Measurements from ENCODE around the gene SHKBP1. TPM values are rescaled to one million over a fixed set of nuclear protein-coding genes. Genes with fewer than 3 reads are reported as not detected.

The SHKBP1 gene
- total and polyA plus RNA-seq, 7 experiments from 2014 or later: 92.8 to 218 (median 139) TPM

GRCh38 chr19:40565355-40565754, 11.3 kb upstream of the SHKBP1 start:
- Histone ChIP-seq H3K27ac (ENCODE audit: low read depth, low read length) (no peak overlapping the region), H3K27me3 (ENCODE audit: control insufficient read depth in 2 of 2, insufficient read depth in 2 of 2, low read length in 2 of 2) (peaks cover 0 to 3% of the 10 kb centered on the region in 2 donors), H3K9me3 (ENCODE audit: control insufficient read depth in 2 of 3, low read length in 3 of 3) (no peaks in the 10 kb centered on the region), H3K4me3 (ENCODE audit: low read length) (no peak overlapping the region), H3K4me1 (ENCODE audit: control insufficient read depth in 2 of 2, insufficient read depth in 2 of 2, low read length in 2 of 2) (peaks cover 5 to 6% of the 10 kb centered on the region in 2 donors), H3K36me3 (ENCODE audit: control insufficient read depth in 2 of 3, insufficient read depth in 3 of 3, low read length in 3 of 3) (no peaks in the 10 kb centered on the region)
- ChIA-PET POLR2A (no interaction called here), CTCF (no interaction called here)
- peaks cover 0 to 6% (median 3%) of the 10 kb centered on the region in 5 donors for H3K36me3 Mint-ChIP-seq
- intact Hi-C loops (cut with micrococcal nuclease): no loop called here
- DNase-seq: no peak
- no peak overlapping the region for H3K4me3 Mint-ChIP-seq
- no peaks in the 10 kb centered on the region for H3K9me3 Mint-ChIP-seq
- ATAC-seq: no peak
- H3K4me1 Mint-ChIP-seq: peaks cover 6 to 20% (median 12%) of the 10 kb centered on the region in 7 donors
- H3K27me3 Mint-ChIP-seq: peaks cover 25 to 60% (median 37%) of the 10 kb centered on the region in 5 donors
- H3K27ac Mint-ChIP-seq: no peak overlapping the region

GRCh38 chr19:40565910-40566495, 10.7 kb upstream of the SHKBP1 start:
- Histone ChIP-seq H3K4me1 (ENCODE audit: control insufficient read depth in 2 of 2, insufficient read depth in 2 of 2, low read length in 2 of 2) (peaks cover 8 to 9% of the 10 kb centered on the region in 2 donors), H3K9me3 (ENCODE audit: control insufficient read depth in 2 of 3, low read length in 3 of 3) (no peaks in the 10 kb centered on the region), H3K27me3 (ENCODE audit: control insufficient read depth in 2 of 2, insufficient read depth in 2 of 2, low read length in 2 of 2) (peaks cover 0 to 3% of the 10 kb centered on the region in 2 donors), H3K36me3 (ENCODE audit: control insufficient read depth in 2 of 3, insufficient read depth in 3 of 3, low read length in 3 of 3) (no peaks in the 10 kb centered on the region), H3K27ac (ENCODE audit: low read depth, low read length) (no peak overlapping the region), H3K4me3 (ENCODE audit: low read length) (no peak overlapping the region)
- H3K9me3 Mint-ChIP-seq: peaks cover 0 to 4% (median 0%) of the 10 kb centered on the region in 11 donors
- ChIA-PET CTCF (no interaction called here), POLR2A (no interaction called here)
- peak overlapping the region in 1 of 10 donors; percentile 44 for H3K4me3 Mint-ChIP-seq
- peaks cover 10 to 24% (median 17%) of the 10 kb centered on the region in 7 donors for H3K4me1 Mint-ChIP-seq
- peaks cover 25 to 60% (median 37%) of the 10 kb centered on the region in 5 donors for H3K27me3 Mint-ChIP-seq
- H3K36me3 Mint-ChIP-seq: peaks cover 0 to 6% (median 3%) of the 10 kb centered on the region in 5 donors
- H3K27ac Mint-ChIP-seq: no peak overlapping the region
- DNase-seq: no peak
- no peak for ATAC-seq
- intact Hi-C loops (cut with micrococcal nuclease): no loop called here

GRCh38 chr19:40567040-40567749, 9.5 kb upstream of the SHKBP1 start:
- H3K4me1 ChIP-seq (ENCODE audit: control insufficient read depth in 2 of 2, insufficient read depth in 2 of 2, low read length in 2 of 2): peaks cover 9 to 13% of the 10 kb centered on the region in 2 donors
- no peaks in the 10 kb centered on the region for H3K36me3 ChIP-seq (ENCODE audit: control insufficient read depth in 2 of 3, insufficient read depth in 3 of 3, low read length in 3 of 3)
- POLR2A ChIA-PET: no interaction called here
- intact Hi-C loops (cut with micrococcal nuclease): no loop called here
- ATAC-seq: no peak
- H3K27me3 ChIP-seq (ENCODE audit: control insufficient read depth in 2 of 2, insufficient read depth in 2 of 2, low read length in 2 of 2): peaks cover 0 to 3% of the 10 kb centered on the region in 2 donors
- peaks cover 18 to 55% (median 30%) of the 10 kb centered on the region in 5 donors for H3K27me3 Mint-ChIP-seq
- H3K4me3 Mint-ChIP-seq: peak overlapping the region in 7 of 10 donors; percentile 35 to 65 (median 55)
- H3K9me3 Mint-ChIP-seq: peaks cover 0 to 4% (median 0%) of the 10 kb centered on the region in 11 donors
- H3K27ac Mint-ChIP-seq: peak overlapping the region in 1 of 9 donors; percentile 14
- peaks cover 0 to 2% (median 0%) of the 10 kb centered on the region in 5 donors for H3K36me3 Mint-ChIP-seq
- no peaks in the 10 kb centered on the region for H3K9me3 ChIP-seq (ENCODE audit: control insufficient read depth in 2 of 3, low read length in 3 of 3)
- H3K4me1 Mint-ChIP-seq: peaks cover 8 to 26% (median 19%) of the 10 kb centered on the region in 7 donors
- H3K4me3 ChIP-seq (ENCODE audit: low read length): no peak overlapping the region
- CTCF ChIA-PET: no interaction called here
- no peak overlapping the region for H3K27ac ChIP-seq (ENCODE audit: low read depth, low read length)
- no peak for DNase-seq

- Mint-ChIP-seq H3K4me1 (peaks cover 8 to 26% (median 19%) of the 10 kb centered on the region in 7 donors), H3K27me3 (peaks cover 18 to 55% (median 30%) of the 10 kb centered on the region in 5 donors), H3K36me3 (peaks cover 0 to 2% (median 0%) of the 10 kb centered on the region in 5 donors), H3K27ac (no peak overlapping the region), H3K4me3 (peak overlapping the region in 6 of 10 donors; percentile 12 to 65 (median 54)), H3K9me3 (peaks cover 0 to 4% (median 0%) of the 10 kb centered on the region in 11 donors)
- intact Hi-C loops (cut with micrococcal nuclease): no loop called here
- peaks cover 0 to 3% of the 10 kb centered on the region in 2 donors for H3K27me3 ChIP-seq (ENCODE audit: control insufficient read depth in 2 of 2, insufficient read depth in 2 of 2, low read length in 2 of 2)
- no peaks in the 10 kb centered on the region for H3K36me3 ChIP-seq (ENCODE audit: control insufficient read depth in 2 of 3, insufficient read depth in 3 of 3, low read length in 3 of 3)
- ATAC-seq: no peak
- no peak for DNase-seq
- no peak overlapping the region for H3K4me3 ChIP-seq (ENCODE audit: low read length)
- H3K27ac ChIP-seq (ENCODE audit: low read depth, low read length): no peak overlapping the region
- peaks cover 9 to 13% of the 10 kb centered on the region in 2 donors for H3K4me1 ChIP-seq (ENCODE audit: control insufficient read depth in 2 of 2, insufficient read depth in 2 of 2, low read length in 2 of 2)
- CTCF ChIA-PET: no interaction called here
- H3K9me3 ChIP-seq (ENCODE audit: control insufficient read depth in 2 of 3, low read length in 3 of 3): no peaks in the 10 kb centered on the region
- POLR2A ChIA-PET: no interaction called here
These were observed 8.8 kb upstream of the SHKBP1 start for GRCh38 chr19:40567750-40568494.

GRCh38 chr19:40570313-40571004, 6.2 kb upstream of the SHKBP1 start:
- peak; percentile 90 to 97 (median 96) for DNase-seq
- H3K4me3 ChIP-seq (ENCODE audit: low read length): peak overlapping the region; percentile 45
- ChIA-PET CTCF (interaction anchor here (0.6 to 1.1 kb wide), 5 partner anchors 8 to 574 kb away, joined by 3 to 6 read pairs (median 3); no protein-coding TSS in a partner anchor), POLR2A (interaction anchor here (0.7 to 2.2 kb wide), 16 partner anchors 8 to 1651 kb away, joined by 3 to 11 read pairs (median 4); partner anchors contain the start of genes BLVRB and HNRNPUL1)
- intact Hi-C loops (cut with micrococcal nuclease): loop anchor here (1.0 to 10.0 kb wide), 6 partner anchors 35 to 694 kb away; partner anchors contain the start of genes BLVRB (in 2 of the 2), AKT2 (in 1 of the 2), COQ8B (in 1 of the 2) and HNRNPUL1 (in 1 of the 2)
- peak; percentile 94 for ATAC-seq
- H3K27me3 Mint-ChIP-seq: peaks cover 9 to 41% (median 17%) of the 10 kb centered on the region in 5 donors
- peak overlapping the region; percentile 50 to 85 (median 82) for H3K4me3 Mint-ChIP-seq
- H3K4me1 Mint-ChIP-seq: peaks cover 10 to 27% (median 19%) of the 10 kb centered on the region in 7 donors
- H3K36me3 Mint-ChIP-seq: peaks cover 0 to 2% (median 0%) of the 10 kb centered on the region in 5 donors
- peaks cover 0 to 4% (median 0%) of the 10 kb centered on the region in 11 donors for H3K9me3 Mint-ChIP-seq
- peak overlapping the region; percentile 55 to 93 (median 81) for H3K27ac Mint-ChIP-seq
- no peaks in the 10 kb centered on the region for H3K9me3 ChIP-seq (ENCODE audit: control insufficient read depth in 2 of 3, low read length in 3 of 3)
- H3K4me1 ChIP-seq (ENCODE audit: control insufficient read depth in 2 of 2, insufficient read depth in 2 of 2, low read length in 2 of 2): peaks cover 9 to 13% of the 10 kb centered on the region in 2 donors
- no peaks in the 10 kb centered on the region for H3K27me3 ChIP-seq (ENCODE audit: control insufficient read depth in 2 of 2, insufficient read depth in 2 of 2, low read length in 2 of 2)
- H3K27ac ChIP-seq (ENCODE audit: low read depth, low read length): no peak overlapping the region
- H3K36me3 ChIP-seq (ENCODE audit: control insufficient read depth in 2 of 3, insufficient read depth in 3 of 3, low read length in 3 of 3): no peaks in the 10 kb centered on the region
